NCI-H446 treated with DMSO at 0.1 percent for 48 hours (cell line): Measurements from ENCODE around the gene HAGH.

ENCODE experiments used
- DNase-seq: peaks from one replicate; lab custom pipeline; 2025; lab: John Stamatoyannopoulos, UW

Gene HAGH

DNA sequence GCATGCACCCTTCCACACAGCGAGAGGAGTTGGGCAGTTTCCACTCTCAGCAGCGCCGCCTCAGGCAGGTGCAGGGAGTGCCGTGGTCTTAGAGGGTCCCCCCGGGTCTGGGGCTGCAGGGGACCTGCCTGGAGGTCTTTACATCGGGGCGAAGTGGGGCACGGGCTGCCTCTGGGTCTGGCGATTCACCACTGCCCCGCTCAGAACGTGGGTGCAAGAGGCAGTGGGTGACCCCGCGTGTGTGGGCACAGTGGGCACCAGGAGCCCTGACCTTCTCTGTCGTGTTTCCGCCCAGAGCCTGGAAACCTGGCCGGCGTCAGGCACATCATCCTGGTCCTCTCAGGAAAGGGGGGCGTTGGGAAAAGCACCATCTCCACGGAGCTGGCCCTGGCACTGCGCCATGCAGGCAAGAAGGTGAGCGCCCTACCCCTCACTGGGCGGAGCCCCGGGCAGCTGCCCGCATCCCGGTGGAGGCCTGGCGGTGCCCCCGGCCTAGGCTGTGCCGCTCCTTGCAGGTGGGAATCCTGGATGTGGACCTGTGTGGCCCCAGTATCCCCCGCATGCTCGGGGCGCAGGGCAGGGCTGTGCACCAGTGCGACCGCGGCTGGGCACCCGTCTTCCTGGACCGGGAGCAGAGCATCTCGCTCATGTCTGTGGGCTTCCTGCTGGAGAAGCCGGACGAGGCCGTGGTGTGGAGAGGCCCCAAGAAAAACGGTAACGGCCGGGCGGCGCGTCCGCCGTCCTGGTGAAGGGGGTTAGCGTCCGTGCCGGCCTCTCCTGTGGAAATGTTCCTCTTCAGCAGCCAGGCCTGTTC, 40.2 kb downstream of the HAGH start:
- no peak for DNase-seq

DNA sequence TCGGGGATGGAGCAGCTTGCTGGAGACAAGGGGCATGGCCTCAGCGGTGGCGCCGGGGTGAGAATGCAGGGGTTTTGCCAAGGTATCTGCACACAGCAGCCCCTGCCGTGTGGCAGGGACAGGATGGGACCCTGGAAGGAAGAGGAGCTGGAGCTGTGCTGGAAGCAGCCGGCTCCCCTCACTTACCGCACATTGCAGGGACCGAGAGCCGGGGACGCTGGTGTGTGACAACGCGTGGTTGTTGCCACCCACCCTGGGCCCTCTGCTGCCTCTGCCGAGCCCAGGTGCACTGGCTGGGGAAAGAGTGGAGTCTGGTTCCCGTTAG, 40.8 kb downstream of the HAGH start:
- DNase-seq = no peak

DNA sequence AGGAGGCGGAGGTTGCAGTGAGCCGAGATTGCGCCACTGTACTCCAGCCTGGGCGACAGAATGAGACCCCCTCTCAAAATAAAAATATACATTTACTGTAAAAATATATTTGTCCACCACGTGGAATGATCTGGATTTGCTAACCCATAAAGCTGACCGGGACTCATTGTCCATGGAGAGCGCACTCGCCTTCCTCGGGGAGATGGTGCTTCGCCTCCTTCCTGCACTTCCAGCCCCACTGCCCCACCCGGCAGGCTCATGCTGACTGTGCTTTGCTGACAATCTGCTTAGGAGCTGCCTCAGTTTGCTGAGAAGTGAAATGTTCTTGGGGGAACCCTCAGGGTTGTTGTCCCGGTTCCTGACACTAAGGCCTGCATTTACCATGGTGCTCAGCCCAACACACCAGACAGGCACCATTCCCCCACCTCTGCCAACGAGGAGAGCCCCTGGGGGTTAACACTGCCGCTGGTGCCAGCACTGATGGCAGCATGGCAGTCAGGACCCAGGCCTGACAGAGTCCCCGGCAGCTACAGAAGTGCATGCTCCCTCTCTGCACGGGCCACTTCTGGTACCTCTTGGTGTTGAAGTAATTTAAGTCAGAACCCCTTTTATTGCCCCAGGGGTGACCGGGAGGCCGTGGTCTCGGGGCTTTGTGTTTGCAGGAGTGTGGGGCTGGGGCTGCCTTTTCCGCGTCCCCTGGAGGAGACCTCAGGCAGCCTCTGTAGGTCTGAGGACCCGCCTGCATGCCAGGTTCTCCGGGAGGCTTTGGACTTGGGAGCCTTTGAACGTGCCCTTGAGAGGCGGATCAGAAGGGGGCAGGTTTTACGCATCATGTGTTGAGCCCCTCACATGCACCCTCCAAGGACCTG, 41.4 kb downstream of the HAGH start:
- no peak for DNase-seq

- peak; percentile 99 for DNase-seq
These were observed 44.0 kb downstream of the HAGH start, which contains the start of the genes NUBP2 and SPSB3 for GRCh38 chr16:1782408-1783264. Gene NUBP2 (plus strand): TSS chr16:1782960. CDS start chr16:1783021, 61 bp downstream. Gene SPSB3 (minus strand): TSS chr16:1782571. CDS start chr16:1781483, 1,088 bp downstream.

- DNase-seq = no peak
These were observed 44.7 kb downstream of the HAGH start for GRCh38 chr16:1781758-1782407.

DNA sequence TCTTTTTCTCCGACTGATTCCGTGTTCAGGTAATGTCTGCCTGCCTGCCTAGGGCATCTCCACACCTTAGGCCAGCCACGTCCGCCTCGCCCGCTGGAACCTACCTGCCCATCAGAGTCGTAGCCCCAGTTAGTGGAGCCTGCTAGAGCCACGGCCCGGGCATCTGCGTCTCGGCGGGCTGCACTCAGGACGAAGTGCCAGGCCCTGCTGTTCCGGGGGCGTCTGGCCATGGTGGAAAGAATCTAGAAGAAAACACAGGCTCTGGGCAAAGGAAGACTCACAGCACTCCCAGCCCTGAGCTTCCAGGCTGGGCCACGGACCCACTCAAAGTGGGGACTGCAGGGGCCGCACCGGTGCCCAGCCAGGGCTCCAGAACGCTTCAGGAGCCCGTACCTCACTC, 45.4 kb downstream of the HAGH start:
- DNase-seq = no peak

- DNase-seq = no peak
These were observed 46.0 kb downstream of the HAGH start for GRCh38 chr16:1780677-1781072.

GRCh38 chr16:1779741-1780676, 46.6 kb downstream of the HAGH start:
- DNase-seq = no peak

- no peak for DNase-seq
These were observed 47.4 kb downstream of the HAGH start for GRCh38 chr16:1779234-1779701.

DNA sequence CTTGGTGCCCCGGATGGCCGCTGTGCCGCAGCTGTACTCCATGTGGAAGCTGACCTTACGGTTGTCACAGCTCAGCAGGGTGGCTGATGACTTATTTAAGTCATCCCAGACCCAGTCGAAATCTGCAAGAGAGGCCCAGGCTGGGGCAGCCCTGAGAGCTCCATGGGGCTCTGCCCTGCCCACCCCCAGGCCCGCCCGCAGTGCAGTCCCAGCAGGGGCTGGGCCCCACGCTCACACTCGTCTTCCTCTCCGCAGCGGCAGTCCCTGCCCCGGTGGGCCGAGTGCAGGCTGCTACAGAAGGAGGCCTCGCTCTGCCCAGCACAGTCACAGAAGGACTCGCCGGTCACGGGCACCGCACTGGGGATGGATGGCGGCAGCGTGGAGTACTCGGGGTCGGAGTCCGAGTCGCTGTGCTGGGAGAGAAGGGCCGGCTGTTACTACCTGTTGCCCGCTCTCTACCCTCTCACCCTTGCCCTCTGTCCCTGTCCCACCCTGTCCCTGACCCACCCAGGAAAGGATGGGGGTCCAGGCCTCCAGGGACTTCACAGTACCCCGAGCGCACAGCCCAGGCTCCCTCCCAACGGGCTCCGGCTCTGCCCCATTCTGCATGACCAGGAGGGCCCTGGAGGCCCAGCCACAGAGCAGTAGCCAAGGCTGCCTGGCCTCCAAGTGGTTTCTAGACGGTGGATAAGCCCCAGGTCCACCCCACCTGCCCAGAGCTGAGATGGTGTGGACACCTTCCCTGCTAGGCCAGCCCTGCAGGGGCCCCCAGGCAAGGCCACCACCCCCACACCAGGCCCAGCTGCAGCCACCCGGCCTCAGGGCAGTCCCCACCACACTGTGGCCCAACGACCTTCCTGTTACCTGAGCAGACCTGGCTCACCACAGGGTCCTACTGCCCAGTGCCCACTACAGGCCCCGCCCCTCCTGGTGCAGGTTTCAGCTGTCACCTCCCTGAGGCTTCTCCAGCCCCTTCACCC, 48.1 kb downstream of the HAGH start:
- no peak for DNase-seq

GRCh38 chr16:1777375-1778199, 49.0 kb downstream of the HAGH start:
- no peak for DNase-seq

DNA sequence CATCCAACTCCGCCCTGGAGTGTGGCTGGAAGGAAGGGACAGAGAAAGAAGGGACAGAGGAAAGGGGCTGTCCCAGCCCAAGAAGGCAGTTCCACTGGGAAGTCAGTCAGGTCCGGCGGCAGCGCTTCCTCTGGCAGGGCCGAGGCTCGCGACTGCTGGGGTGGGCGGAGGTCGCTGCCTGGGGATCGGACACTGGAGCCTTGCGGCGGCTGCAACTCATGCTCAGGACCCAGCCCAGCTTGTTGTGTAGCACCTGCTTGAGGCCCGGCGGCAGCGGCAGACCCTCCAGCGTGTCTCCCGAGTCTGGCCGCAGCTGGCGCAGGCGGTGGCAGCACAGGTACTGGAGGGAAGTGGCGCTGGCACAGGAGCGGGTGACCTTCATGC, 49.6 kb downstream of the HAGH start:
- DNase-seq = no peak

GRCh38 chr16:1776672-1776955, 50.0 kb downstream of the HAGH start:
- no peak for DNase-seq

- DNase-seq = no peak
These were observed 50.6 kb downstream of the HAGH start for GRCh38 chr16:1775846-1776671.

GRCh38 chr16:1775006-1775845, 51.4 kb downstream of the HAGH start:
- DNase-seq = no peak

DNA sequence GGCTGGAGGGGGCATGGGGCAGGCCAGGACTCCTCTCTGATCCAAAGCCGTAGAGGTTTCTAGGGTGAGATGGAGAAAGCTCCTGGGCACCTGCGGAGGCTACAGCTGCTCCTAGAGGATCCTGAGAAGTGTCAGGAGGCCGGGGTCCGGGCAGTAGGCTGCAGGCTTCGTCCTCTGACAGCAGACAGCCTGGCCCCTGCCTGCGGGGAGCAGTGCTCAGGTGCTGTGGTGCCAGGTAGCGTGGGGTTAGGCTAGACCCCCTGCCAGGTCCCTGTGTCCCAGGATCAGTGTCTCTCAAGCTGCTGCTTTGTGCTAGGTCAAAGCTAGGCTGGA, 52.2 kb downstream of the HAGH start:
- no peak for DNase-seq
